Nephron (organoid): ENCODE results near the gene FHOD3.

Source experiments
- H3K27ac Mint-ChIP-seq, 3 experiments: 2 replicates each; pipeline ENCODE4 v1.8.0; 2020; ENCODE audit warnings: mixed read lengths in 3 of 3, mild to moderate bottlenecking in 2 of 3, moderate library complexity in 1 of 3
- H3K27me3 Mint-ChIP-seq: 2 replicates; pipeline ENCODE4 v1.8.0; 2021; ENCODE audit warnings: low read depth, mild to moderate bottlenecking, moderate library complexity, mixed read lengths
- H3K36me3 Mint-ChIP-seq: 2 replicates; pipeline ENCODE4 v1.8.0; 2020; ENCODE audit warnings: low read depth, mixed read lengths
- H3K4me1 Mint-ChIP-seq: 2 replicates; pipeline ENCODE4 v1.8.0; 2020; ENCODE audit warnings: mixed read lengths
- H3K4me3 Mint-ChIP-seq, 3 experiments: 2 replicates each; pipeline ENCODE4 v1.8.0; 2020; ENCODE audit warnings: mild to moderate bottlenecking in 3 of 3, mixed read lengths in 3 of 3, moderate library complexity in 2 of 3
- H3K9me3 Mint-ChIP-seq: 2 replicates; pipeline ENCODE4 v1.8.0; 2020; ENCODE audit warnings: mixed read lengths
- TF ChIP-seq, protein P1 (sequence below), 3 experiments: fragments of 200-600 bp; sonication (generic); IDR thresholded peaks; one replicate each; pipeline ENCODE4 v1.5.0; 2021; ENCODE audit warnings: antibody characterized with exemption in 3 of 3; ENCODE audit not compliant: unreplicated experiment in 3 of 3

Gene FHOD3

DNA sequence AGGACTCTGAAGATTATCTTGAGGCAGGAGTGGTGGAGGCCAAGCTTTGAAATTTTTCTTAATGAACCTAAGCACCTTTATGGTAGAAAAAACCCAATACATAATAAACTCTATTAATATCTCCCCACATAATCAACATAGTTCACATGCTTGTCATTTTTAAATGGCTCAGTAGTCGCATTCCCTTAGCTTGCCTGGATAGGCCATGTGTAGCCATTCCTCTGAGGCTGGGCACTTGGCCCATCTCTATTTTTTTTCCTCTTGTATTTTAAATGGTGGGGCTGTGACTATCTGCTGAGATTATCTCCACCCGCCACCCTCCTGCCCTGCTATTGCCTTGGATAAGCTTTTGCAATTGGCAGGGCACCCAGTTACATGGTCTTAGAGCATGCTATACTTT is 143.1 kb downstream of the FHOD3 start:
- TF ChIP-seq, protein P1, sequence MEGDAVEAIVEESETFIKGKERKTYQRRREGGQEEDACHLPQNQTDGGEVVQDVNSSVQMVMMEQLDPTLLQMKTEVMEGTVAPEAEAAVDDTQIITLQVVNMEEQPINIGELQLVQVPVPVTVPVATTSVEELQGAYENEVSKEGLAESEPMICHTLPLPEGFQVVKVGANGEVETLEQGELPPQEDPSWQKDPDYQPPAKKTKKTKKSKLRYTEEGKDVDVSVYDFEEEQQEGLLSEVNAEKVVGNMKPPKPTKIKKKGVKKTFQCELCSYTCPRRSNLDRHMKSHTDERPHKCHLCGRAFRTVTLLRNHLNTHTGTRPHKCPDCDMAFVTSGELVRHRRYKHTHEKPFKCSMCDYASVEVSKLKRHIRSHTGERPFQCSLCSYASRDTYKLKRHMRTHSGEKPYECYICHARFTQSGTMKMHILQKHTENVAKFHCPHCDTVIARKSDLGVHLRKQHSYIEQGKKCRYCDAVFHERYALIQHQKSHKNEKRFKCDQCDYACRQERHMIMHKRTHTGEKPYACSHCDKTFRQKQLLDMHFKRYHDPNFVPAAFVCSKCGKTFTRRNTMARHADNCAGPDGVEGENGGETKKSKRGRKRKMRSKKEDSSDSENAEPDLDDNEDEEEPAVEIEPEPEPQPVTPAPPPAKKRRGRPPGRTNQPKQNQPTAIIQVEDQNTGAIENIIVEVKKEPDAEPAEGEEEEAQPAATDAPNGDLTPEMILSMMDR (IDR thresholded peaks at IDR 0.05; ENCODE audit: unreplicated experiment in 3 of 3), result no peak
- Mint-ChIP-seq H3K27ac (peak overlapping the region in 2 of 3 experiments; percentile 36 to 78), H3K27me3 (no peaks in the 10 kb centered on the region), H3K4me3 (no peak overlapping the region), H3K9me3 (peaks cover 15% of the 10 kb centered on the region), H3K4me1 (peaks cover 73% of the 10 kb centered on the region), H3K36me3 (peaks cover 10% of the 10 kb centered on the region)

DNA sequence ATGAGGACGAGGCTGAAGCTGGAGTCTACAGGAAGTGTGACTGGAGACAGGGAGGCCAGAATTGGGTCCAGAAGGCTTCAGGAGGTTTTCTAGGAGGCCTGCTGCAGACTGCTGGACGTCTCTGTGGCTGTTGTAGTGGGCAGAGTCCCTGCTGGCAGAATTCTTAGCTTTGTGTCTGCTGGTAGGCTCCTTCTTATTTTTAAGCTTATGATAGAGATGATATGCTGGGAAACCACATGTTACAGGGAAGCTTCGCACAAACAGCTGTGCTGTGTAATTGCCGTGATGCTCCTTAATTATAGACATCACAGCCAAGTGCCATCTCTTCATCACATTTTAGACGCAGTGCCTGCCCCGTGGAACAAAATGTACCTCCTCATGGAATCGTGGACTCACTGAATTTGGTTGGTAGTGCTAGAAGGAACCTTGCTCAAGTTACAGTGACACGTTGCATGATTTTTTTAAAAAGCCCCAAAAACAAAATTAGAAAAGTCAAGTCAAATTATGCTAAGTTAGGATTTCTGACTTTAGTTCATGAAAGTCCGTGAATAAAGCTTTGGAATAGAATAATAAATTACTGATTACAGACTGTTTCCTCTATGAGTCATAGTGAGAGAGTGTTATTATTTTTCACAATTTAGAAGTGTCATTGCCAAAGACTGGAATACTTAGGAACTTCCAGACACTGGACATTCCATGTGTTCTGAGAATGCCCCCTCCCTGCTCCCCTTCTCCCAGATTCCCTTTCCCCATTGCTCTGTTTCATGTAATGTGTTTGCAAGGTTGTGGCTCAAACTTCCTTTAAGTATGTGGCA is 144.1 kb downstream of the FHOD3 start:
- H3K4me3 Mint-ChIP-seq, result peak overlapping the region in 1 of 3 experiments; percentile 13
- H3K27ac Mint-ChIP-seq, result peak overlapping the region in 2 of 3 experiments; percentile 36 to 78
- TF ChIP-seq, protein P1 (IDR thresholded peaks at IDR 0.05; ENCODE audit: unreplicated experiment in 3 of 3), result no peak
- no peaks in the 10 kb centered on the region for H3K27me3 Mint-ChIP-seq
- H3K4me1 Mint-ChIP-seq, result peaks cover 81% of the 10 kb centered on the region
- peaks cover 15% of the 10 kb centered on the region for H3K9me3 Mint-ChIP-seq
- H3K36me3 Mint-ChIP-seq, result peaks cover 10% of the 10 kb centered on the region

DNA sequence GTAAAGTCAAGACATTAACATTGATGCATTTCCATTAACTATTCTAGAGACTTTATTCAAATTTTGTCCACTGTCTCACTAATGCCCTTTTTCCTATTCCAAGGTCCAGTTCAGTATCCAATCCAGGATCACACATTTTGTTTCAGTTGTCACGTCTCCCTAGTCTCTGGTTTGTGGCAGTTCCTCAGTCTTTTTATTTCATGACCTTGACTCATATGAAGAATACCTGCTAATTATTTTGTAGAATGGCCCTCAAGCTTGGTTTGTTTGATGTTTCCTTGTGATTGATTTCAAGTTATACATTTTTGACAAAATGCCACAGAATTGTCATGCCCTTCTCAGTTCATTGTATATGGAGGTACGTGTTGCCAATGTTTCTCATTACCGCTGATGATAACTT is 145.2 kb downstream of the FHOD3 start:
- peaks cover 15% of the 10 kb centered on the region for H3K9me3 Mint-ChIP-seq
- H3K4me3 Mint-ChIP-seq, result no peak overlapping the region
- peaks cover 10% of the 10 kb centered on the region for H3K36me3 Mint-ChIP-seq
- H3K27ac Mint-ChIP-seq, result no peak overlapping the region
- TF ChIP-seq, protein P1 (IDR thresholded peaks at IDR 0.05; ENCODE audit: unreplicated experiment in 3 of 3), result no peak
- H3K27me3 Mint-ChIP-seq, result no peaks in the 10 kb centered on the region
- peaks cover 87% of the 10 kb centered on the region for H3K4me1 Mint-ChIP-seq

DNA sequence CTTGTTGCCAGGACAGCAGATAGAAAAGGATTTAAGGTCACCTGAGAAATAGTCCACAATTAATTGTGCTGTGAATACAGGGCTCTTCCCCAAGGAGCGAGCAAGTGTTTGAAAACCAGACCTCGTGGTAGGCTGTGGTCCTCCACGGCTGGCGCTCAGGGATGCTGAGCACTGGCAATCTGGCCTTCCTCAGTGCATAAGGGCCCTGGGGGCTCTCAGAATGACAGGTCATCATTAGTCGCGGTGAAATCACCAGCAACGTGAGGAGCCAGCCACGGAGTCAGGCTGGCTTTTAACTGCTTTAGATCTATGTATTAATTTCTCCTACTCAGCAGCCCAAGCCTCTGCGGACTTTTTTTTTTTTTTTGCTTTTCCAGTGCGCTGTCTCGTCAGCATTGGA is 148.5 kb downstream of the FHOD3 start:
- H3K4me3 Mint-ChIP-seq, result no peak overlapping the region
- H3K36me3 Mint-ChIP-seq, result peaks cover 10% of the 10 kb centered on the region
- peaks cover 4% of the 10 kb centered on the region for H3K27me3 Mint-ChIP-seq
- H3K4me1 Mint-ChIP-seq, result peaks cover 80% of the 10 kb centered on the region
- H3K9me3 Mint-ChIP-seq, result peaks cover 15% of the 10 kb centered on the region
- H3K27ac Mint-ChIP-seq, result peak overlapping the region in 1 of 3 experiments; percentile 14
- TF ChIP-seq, protein P1 (IDR thresholded peaks at IDR 0.05; ENCODE audit: unreplicated experiment in 3 of 3), result no peak

DNA sequence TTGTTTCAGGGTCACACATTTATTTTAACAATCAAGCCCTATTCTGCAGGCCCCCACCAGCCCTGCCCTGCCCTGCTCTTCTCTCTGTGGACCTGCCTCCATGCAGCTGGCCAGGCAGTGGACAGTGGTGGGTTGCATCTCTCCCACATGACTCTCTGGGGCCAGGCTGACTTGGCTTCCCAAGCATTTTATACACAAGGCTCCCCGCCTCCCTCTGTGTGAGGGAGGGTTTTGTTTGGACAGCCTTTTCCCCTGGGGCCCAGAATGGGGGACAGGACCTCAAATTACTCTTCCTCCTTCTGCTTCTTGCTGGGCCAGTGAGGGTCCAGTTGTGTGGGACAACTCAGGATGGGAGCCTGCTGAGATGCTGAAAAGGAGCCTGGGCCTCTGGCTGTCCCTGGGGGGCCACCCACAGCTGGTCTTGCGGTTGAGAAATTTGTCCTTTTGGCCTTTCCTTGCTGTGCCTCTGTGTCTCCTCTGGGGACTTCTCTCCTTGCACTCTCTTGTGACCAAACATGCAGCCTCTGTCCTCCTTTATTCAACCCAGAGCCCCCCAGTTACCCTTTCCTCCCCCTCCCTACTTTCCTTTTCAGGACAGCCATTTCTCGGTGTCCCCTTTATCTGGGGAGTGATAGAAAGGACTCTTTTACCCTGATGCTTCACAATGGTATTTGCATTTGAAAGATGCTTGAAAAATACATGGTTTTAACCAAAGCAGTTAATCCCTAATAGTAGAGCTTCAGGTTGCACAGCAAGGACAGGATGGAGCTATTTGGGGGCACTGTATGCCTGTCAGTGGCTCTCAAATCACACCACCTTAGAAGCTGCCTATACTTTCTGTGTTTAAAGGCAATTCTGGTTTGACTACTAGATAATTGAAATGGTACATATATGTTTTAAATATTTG is 151.1 kb downstream of the FHOD3 start:
- peaks cover 5% of the 10 kb centered on the region for H3K36me3 Mint-ChIP-seq
- H3K9me3 Mint-ChIP-seq, result peaks cover 6% of the 10 kb centered on the region
- peaks cover 4% of the 10 kb centered on the region for H3K27me3 Mint-ChIP-seq
- peaks cover 72% of the 10 kb centered on the region for H3K4me1 Mint-ChIP-seq
- peak overlapping the region in 1 of 3 experiments; percentile 56 for H3K27ac Mint-ChIP-seq
- no peak overlapping the region for H3K4me3 Mint-ChIP-seq
- TF ChIP-seq, protein P1 (IDR thresholded peaks at IDR 0.05; ENCODE audit: unreplicated experiment in 3 of 3), result no peak
